HG03196 (cell line): Measurements from ENCODE around the gene LMBR1.

Experiments
- ATAC-seq: cut with Tn5 transposase; IDR thresholded peaks from one replicate; pipeline ENCODE4 v1.9.1; 2021; ENCODE audit not compliant: unreplicated experiment

LMBR1 gene

DNA sequence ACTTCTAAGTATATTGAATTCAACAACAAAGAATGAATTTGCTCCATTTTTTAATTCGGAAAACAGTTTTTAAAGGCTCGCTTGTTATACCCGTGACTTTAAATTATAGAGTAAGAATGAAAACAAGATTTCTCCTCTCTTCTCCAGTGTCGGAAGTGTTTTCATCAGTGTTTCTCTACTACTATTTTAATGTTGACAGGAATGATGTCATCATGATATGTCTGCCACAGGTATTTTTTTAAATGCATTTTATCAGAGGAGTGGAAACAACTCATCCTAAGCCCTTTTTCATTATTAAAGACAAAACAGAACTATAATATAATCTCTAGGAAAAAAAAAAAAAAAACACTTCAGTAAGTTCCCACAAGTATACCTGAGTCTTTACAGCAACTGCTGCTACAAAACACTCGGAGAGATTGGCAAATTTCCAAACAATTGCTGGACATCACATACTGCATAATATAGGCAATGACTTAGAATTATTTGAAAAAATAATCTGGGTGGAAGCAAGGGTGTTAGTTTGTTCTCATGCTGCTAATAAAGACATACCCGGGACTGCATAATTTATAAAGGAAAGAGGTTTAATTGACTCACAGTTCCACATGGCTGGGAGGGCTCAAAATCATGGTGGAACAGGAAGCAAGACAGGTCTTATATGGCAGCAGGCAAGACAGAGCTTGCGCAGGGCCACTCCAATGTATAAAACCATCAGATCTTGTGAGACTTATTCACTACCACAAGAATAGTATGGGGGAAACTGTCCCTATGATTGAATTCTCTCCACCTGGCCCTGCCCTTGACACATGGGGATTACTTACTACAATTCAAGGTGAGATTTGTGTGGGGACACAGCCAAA, 257.2 kb downstream of the LMBR1 start:
- ATAC-seq, result no peak

DNA sequence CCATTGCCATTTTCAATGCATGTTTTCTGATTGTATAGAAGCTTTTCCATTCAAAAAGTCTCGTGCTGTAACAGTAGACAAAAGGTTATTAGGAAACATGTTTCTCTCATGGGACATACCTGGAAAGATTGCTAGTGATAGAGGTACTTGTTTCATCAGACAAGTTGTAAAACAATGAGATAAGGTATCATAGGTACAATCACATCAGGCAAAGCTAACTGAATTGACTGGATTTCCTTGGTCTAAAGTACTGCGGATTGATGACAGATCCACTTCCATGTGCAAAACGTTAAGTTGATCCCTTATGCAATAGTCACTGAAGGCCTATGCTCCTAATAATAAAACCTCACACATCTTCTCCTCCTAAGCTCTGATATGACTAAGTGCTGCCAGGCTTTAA, 258.9 kb downstream of the LMBR1 start:
- ATAC-seq, result no peak

- ATAC-seq, result no peak
Observed at GRCh38 chr7:156629873-156630272, 263.1 kb downstream of the LMBR1 start.

- no peak for ATAC-seq
Observed at GRCh38 chr7:156628562-156628961, 264.4 kb downstream of the LMBR1 start.
